ENCODE data around the gene FAM120B. TPM values are rescaled to one million over a fixed set of nuclear protein-coding genes. Genes with fewer than 3 reads are reported as not detected.

The FAM120B gene
- total and polyA plus RNA-seq, 2 of the 4 experiments (the other 2 are of a cell fraction): 15.3 to 28.0 TPM

DNA sequence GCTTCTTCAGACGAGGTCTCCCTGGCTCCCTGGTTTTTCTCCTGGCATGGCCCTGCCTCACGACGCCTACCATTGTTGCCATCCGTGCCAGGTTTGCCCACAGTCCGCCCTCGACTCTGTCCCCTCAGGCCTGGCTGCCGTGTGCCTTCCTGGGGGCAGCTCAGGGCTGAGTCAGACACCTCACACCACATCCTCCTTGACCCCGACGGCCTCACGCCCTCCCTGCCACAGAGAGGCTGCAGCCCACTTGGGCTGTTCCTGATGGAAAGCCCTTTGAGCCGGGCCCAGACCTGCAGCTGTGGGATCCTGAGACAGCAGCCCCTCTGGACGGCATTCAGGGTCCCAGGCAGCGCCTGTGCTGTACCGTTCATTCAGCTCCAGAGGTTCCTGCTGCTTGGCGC is 138.3 kb downstream of the FAM120B start:
- H3K56ac ChIP-seq (ENCODE audit: extremely low read depth, insufficient read depth, low read length): no peak overlapping the region
- no peaks in the 10 kb centered on the region for H3K27me3 ChIP-seq (ENCODE audit: control insufficient read depth, insufficient read depth, low read length)
- H2BK5ac ChIP-seq (ENCODE audit: low read depth, low read length, poor library complexity, severe bottlenecking): no peak overlapping the region
- no peak overlapping the region for H4K5ac ChIP-seq (ENCODE audit: low read depth, low read length)
- H3K4me3 ChIP-seq (ENCODE audit: insufficient read depth, low read depth, low read length): no peak overlapping the region
- no peak overlapping the region for H3K9ac ChIP-seq (ENCODE audit: low read depth, low read length)
- ATAC-seq (ENCODE audit: low read depth) (no peak), DNase-seq (no peak)
- no TSS peak for BruUV-seq (replicated peaks)
- H3K4me2 ChIP-seq (ENCODE audit: low read depth, low read length): no peak overlapping the region
- H2BK20ac ChIP-seq (ENCODE audit: low read depth, low read length): no peak overlapping the region
- no peaks in the 10 kb centered on the region for H4K20me1 ChIP-seq (ENCODE audit: insufficient read depth, low read length)
- H4K8ac ChIP-seq (ENCODE audit: low read depth in 2 of 2, low read length in 2 of 2): no peak overlapping the region
- CTCF ChIA-PET: no interaction called here
- peak overlapping the region; percentile 68 for H2AFZ ChIP-seq (replicated peaks; ENCODE audit: low read length, poor library complexity)
- no peak overlapping the region for H2AK9ac ChIP-seq (replicated peaks; ENCODE audit: low read depth, low read length, poor library complexity)
- H3K27ac ChIP-seq (ENCODE audit: insufficient read depth, low read length): no peak overlapping the region
- H3K4ac ChIP-seq (ENCODE audit: low read depth, low read length): no peak overlapping the region
- no peaks in the 10 kb centered on the region; the same call in 1 of the 2 replicates for H3K9me3 ChIP-seq (ENCODE audit: control insufficient read depth, insufficient read depth, low read length)
- intact Hi-C loops (cut with micrococcal nuclease) (no loop called here), in situ Hi-C loops (cut with MboI; ENCODE audit: low sequenced_read_pairs) (no loop called here), dilution Hi-C loops (cut with HindIII; ENCODE audit: low sequenced_read_pairs, unreplicated experiment) (no loop called here)
- H3K14ac ChIP-seq (replicated peaks; ENCODE audit: low read depth, low read length): no peak overlapping the region
- no peak overlapping the region for H2AK5ac ChIP-seq (ENCODE audit: low read depth, low read length)
- TF ChIP-seq RAD21 (IDR thresholded peaks at IDR 0.05; ENCODE audit: low read length) (no peak), RFX5 (IDR thresholded peaks at IDR 0.05; ENCODE audit: low read depth, low read length) (no peak), POLR2A (IDR thresholded peaks at IDR 0.05; ENCODE audit: low read depth, low read length) (no peak), BHLHE40 (IDR thresholded peaks at IDR 0.05; ENCODE audit: low read depth, low read length) (no peak), CEBPB (IDR thresholded peaks at IDR 0.05; ENCODE audit: low read depth, low read length) (no peak), MAFK (IDR thresholded peaks at IDR 0.05; ENCODE audit: low read depth, low read length) (no peak), RCOR1 (IDR thresholded peaks at IDR 0.05; ENCODE audit: insufficient replicate concordance, low read length) (no peak), FOS (IDR thresholded peaks at IDR 0.05; ENCODE audit: low read depth, low read length) (no peak), NFE2L2 (IDR thresholded peaks at IDR 0.05; ENCODE audit: low read depth, low read length) (no peak)
- TF ChIP-seq, protein P1, sequence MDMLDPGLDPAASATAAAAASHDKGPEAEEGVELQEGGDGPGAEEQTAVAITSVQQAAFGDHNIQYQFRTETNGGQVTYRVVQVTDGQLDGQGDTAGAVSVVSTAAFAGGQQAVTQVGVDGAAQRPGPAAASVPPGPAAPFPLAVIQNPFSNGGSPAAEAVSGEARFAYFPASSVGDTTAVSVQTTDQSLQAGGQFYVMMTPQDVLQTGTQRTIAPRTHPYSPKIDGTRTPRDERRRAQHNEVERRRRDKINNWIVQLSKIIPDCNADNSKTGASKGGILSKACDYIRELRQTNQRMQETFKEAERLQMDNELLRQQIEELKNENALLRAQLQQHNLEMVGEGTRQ (IDR thresholded peaks at IDR 0.05; ENCODE audit: low read depth, low read length): no peak
- H3K23ac ChIP-seq (ENCODE audit: low read depth, low read length): no peak overlapping the region
- POLR2A ChIA-PET (ENCODE audit: unreplicated experiment): no interaction called here
- H3K4me1 ChIP-seq (ENCODE audit: control insufficient read depth, insufficient read depth, low read length): peaks cover 5% of the 10 kb centered on the region
- 63% methylated on average over 9 of the region's 15 CpGs; no CpG with 5 or more reads in 1 of the 2 experiments for WGBS, 2 experiments (ENCODE audit: extremely low coverage in 2 of 2, insufficient read length in 1 of 2)
- H3K79me1 ChIP-seq (ENCODE audit: low read depth in 1 of 2, low read length in 2 of 2): no peaks in the 10 kb centered on the region
- H3K18ac ChIP-seq (ENCODE audit: low read depth, low read length): no peak overlapping the region
- H2BK15ac ChIP-seq (ENCODE audit: low read depth, low read length): no peak overlapping the region
- H3K9me1 ChIP-seq (ENCODE audit: insufficient read depth, low read length): peaks cover 1% of the 10 kb centered on the region
- H4K91ac ChIP-seq (ENCODE audit: insufficient read depth, low read depth, low read length): no peak overlapping the region
- no peaks in the 10 kb centered on the region for H3K36me3 ChIP-seq (ENCODE audit: control insufficient read depth, insufficient read depth, low read length)
- no peak overlapping the region for H2BK120ac ChIP-seq (ENCODE audit: low read depth, low read length)
